Prostate gland (tissue), 2 donors: ENCODE measurements around the gene ACE. TPM values are rescaled to one million over a fixed set of nuclear protein-coding genes. Genes with fewer than 3 reads are reported as not detected.
A peak's percentile ranks its signal among the peaks of the same experiment; 100 is the strongest.

Experiments used
- DNase-seq: peaks from one replicate; pipeline ENCODE4 v3.0.0-alpha.2; 2019; ENCODE audit warnings: low spot score
- H3K27ac ChIP-seq, 2 donors: fragments of 200-600 bp; sonication (generic); 2 replicates each; pipeline ENCODE4 v1.5.1; 2017 to 2019
- H3K27me3 ChIP-seq: fragments of 200-600 bp; sonication (generic); replicated peaks from 2 replicates; pipeline ENCODE4 v1.5.1; 2019; ENCODE audit not compliant: insufficient read depth
- H3K36me3 ChIP-seq, 2 donors: fragments of 200-600 bp; sonication (generic); 1 replicate in 1 of 2; 2 replicates in 1 of 2; pipeline versions ENCODE4 v1.5.1 to v1.8.1; 2017 to 2019
- H3K4me1 ChIP-seq: fragments of 200-600 bp; sonication (generic); replicated peaks from 2 replicates; pipeline ENCODE4 v1.5.1; 2019
- H3K4me3 ChIP-seq, 2 donors: fragments of 200-600 bp; sonication (generic); 2 replicates each; pipeline ENCODE4 v1.5.1; 2017 to 2019
- H3K9me3 ChIP-seq: fragments of 200-600 bp; sonication (generic); 2 replicates; pipeline ENCODE4 v1.5.1; 2017
- POLR2A ChIP-seq: fragments of 450-650 bp; IDR thresholded peaks from one replicate; pipeline ENCODE4 v1.6.1; 2016; ENCODE audit warnings: antibody characterized with exemption, mild to moderate bottlenecking
- POLR2AphosphoS5 ChIP-seq: sonication (generic); formaldehyde crosslinking; IDR thresholded peaks from one replicate; pipeline ENCODE4 v1.6.1; 2017; ENCODE audit warnings: antibody characterized with exemption
- WGBS: methylation state at CpG from one replicate; pipeline ENCODE4 v1.1.5; 2018; 5-methylcytosine and 5-hydroxymethylcytosine counted together
- intact Hi-C: fragments of 100-400 bp; cut with DNase I; formaldehyde crosslinking; loops from one replicate; pipeline ENCODE4 v1.14.2; 2022
- total RNA-seq, 2 donors: library from RNA; depleted of rRNA; stranded (reverse); fragments of >200 nt; gene quantifications; one replicate each; pipeline ENCODE4 v1.1.0, GENCODE V29; 2016
- TF ChIP-seq, protein P1 (sequence below), 4 experiments: fragments of 200-600 bp in 2 of 4; fragments of 450-650 bp in 2 of 4; sonication (generic) in 2 of 4; IDR thresholded peaks; 1 replicate in 3 of 4; 2 replicates in 1 of 4; pipeline ENCODE4 v1.5.1; 2016 to 2019; ENCODE audit warnings: antibody characterized with exemption in 4 of 4, mild to moderate bottlenecking in 2 of 4, moderate library complexity in 2 of 4

The ACE gene
- total RNA-seq, 2 donors from 2014 or later: 42.8 to 54.6 TPM

DNA sequence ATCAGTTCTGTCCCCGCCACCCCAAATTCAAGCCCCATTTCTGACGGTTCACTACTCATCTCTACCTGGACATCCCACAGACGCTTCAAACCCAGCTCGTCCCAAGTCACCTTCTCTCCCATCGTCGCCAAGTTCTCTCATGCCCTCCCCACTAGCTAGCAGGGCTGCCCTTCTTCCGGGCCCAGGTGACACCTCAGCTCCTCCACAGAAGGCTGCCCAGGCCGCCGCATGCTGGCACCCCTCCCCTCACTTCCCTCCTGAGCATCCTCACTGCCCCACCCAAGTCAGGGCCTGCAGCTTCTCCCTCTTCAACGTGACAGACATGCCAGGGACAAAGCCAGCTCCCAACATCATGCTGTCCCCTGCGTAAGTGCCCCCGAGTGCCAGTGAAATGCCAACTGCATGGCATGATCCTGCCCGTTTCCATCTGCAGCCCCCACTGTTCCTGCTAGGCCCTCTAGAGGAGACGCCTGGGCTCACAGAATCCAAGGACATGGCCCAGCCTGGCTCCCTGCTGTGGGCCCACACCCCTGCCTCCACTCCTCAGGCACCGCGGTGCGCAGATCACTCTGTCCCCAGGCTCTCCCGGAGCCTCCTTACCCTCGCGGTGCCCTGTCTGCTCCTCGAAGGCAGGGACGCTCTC lies 36.6 kb upstream of the ACE start:
- Histone ChIP-seq H3K27me3 (no peaks in the 10 kb centered on the region), H3K9me3 (no peaks in the 10 kb centered on the region), H3K27ac (peak overlapping the region; percentile 14 to 41), H3K4me3 (no peak overlapping the region), H3K4me1 (peaks cover 23% of the 10 kb centered on the region), H3K36me3 (no peaks in the 10 kb centered on the region)
- intact Hi-C loops: no loop called here
- 76% methylated on average over 22 of the region's 22 CpGs for WGBS
- DNase-seq: no peak
- TF ChIP-seq, protein P1, sequence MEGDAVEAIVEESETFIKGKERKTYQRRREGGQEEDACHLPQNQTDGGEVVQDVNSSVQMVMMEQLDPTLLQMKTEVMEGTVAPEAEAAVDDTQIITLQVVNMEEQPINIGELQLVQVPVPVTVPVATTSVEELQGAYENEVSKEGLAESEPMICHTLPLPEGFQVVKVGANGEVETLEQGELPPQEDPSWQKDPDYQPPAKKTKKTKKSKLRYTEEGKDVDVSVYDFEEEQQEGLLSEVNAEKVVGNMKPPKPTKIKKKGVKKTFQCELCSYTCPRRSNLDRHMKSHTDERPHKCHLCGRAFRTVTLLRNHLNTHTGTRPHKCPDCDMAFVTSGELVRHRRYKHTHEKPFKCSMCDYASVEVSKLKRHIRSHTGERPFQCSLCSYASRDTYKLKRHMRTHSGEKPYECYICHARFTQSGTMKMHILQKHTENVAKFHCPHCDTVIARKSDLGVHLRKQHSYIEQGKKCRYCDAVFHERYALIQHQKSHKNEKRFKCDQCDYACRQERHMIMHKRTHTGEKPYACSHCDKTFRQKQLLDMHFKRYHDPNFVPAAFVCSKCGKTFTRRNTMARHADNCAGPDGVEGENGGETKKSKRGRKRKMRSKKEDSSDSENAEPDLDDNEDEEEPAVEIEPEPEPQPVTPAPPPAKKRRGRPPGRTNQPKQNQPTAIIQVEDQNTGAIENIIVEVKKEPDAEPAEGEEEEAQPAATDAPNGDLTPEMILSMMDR (IDR thresholded peaks at IDR 0.05): no peak
- TF ChIP-seq POLR2AphosphoS5 (no peak), POLR2A (no peak)

- Histone ChIP-seq H3K27me3 (no peaks in the 10 kb centered on the region), H3K4me3 (no peak overlapping the region), H3K27ac (peak overlapping the region in 1 of 2 donors; percentile 41), H3K4me1 (peaks cover 17% of the 10 kb centered on the region), H3K36me3 (no peaks in the 10 kb centered on the region), H3K9me3 (no peaks in the 10 kb centered on the region)
- intact Hi-C loops: no loop called here
- WGBS: 86% methylated on average over 16 of the region's 16 CpGs
- TF ChIP-seq, protein P1 (IDR thresholded peaks at IDR 0.05): no peak
- TF ChIP-seq POLR2AphosphoS5: no peak
- no peak for TF ChIP-seq POLR2A
- DNase-seq: no peak
These were observed 36.0 kb upstream of the ACE start for GRCh38 chr17:63440770-63441335.

DNA sequence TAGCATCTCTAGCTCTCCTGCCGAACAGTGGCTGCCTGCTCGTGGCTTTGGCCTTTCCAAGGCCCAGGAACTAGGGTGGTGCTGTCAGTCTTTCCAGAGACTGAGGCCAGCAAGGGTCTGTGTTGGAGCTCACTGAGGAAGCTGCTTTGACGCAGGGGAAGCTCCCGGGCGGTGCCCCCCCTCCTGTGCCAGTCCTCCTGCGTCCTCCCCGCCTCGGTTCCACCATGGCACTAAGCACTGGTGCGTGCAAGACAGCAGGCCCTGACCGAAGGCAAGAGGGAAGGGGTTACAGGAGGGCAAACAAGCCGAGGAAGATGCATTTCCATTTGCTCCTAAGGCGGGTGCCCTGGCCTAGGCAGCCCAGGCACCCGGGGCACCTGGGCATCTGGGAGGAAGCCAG lies 35.2 kb upstream of the ACE start:
- Histone ChIP-seq H3K4me1 (peaks cover 10% of the 10 kb centered on the region), H3K36me3 (no peaks in the 10 kb centered on the region), H3K27ac (no peak overlapping the region), H3K9me3 (no peaks in the 10 kb centered on the region), H3K27me3 (no peaks in the 10 kb centered on the region), H3K4me3 (no peak overlapping the region)
- intact Hi-C loops: no loop called here
- no peak for DNase-seq
- TF ChIP-seq POLR2AphosphoS5 (no peak), POLR2A (no peak)
- TF ChIP-seq, protein P1 (IDR thresholded peaks at IDR 0.05): no peak
- 76% methylated on average over 8 of the region's 13 CpGs for WGBS

- no peaks in the 10 kb centered on the region for H3K27me3 ChIP-seq
- DNase-seq: no peak
- no peak overlapping the region for H3K27ac ChIP-seq
- H3K4me3 ChIP-seq: no peak overlapping the region
- TF ChIP-seq POLR2A: no peak
- TF ChIP-seq POLR2AphosphoS5: no peak
- TF ChIP-seq, protein P1 (IDR thresholded peaks at IDR 0.05): no peak
- peaks cover 9% of the 10 kb centered on the region for H3K4me1 ChIP-seq
- H3K36me3 ChIP-seq: no peaks in the 10 kb centered on the region
- no peaks in the 10 kb centered on the region for H3K9me3 ChIP-seq
- intact Hi-C loops: no loop called here
- 78% methylated on average over 8 of the region's 8 CpGs for WGBS
These were observed 34.8 kb upstream of the ACE start for GRCh38 chr17:63442074-63442473.

- Histone ChIP-seq H3K4me3 (no peak overlapping the region), H3K9me3 (no peaks in the 10 kb centered on the region), H3K36me3 (no peaks in the 10 kb centered on the region), H3K27me3 (no peaks in the 10 kb centered on the region), H3K27ac (no peak overlapping the region), H3K4me1 (peaks cover 9% of the 10 kb centered on the region)
- intact Hi-C loops: no loop called here
- WGBS: 79% methylated on average over 11 of the region's 11 CpGs
- DNase-seq: no peak
- TF ChIP-seq, protein P1 (IDR thresholded peaks at IDR 0.05): no peak
- TF ChIP-seq POLR2AphosphoS5 (no peak), POLR2A (no peak)
These were observed 34.3 kb upstream of the ACE start for GRCh38 chr17:63442549-63443035.
